ENCODE data around the gene LRRIQ4.

The LRRIQ4 gene

DNA sequence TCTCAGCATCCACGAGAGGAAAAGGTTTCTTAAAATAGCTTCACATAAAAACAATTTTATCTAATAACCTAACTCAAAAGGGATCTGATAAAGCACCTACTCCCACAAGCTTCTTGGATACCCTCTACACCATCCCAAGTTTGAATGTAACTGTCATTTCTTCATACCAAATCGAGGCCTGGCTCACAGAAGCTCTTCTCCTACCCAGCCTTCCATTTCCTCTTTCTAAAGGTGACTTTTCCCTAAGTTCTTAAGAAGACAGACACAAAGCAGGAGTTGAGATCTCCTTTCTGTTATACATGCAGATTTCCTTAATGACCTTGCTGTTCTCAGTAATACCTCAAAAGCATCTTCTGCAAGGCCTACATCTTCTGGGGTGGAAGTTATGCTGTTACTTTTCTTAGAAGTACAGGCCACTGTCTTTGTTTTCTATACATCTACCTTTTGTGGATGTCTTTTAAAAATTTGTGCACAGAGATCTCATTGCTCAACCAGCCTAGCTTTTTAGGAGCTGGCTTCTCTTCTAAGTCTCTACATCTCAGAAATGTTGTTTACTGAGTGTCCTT lies 3.4 kb upstream of the LRRIQ4 start:
- no peak for DNase-seq (ENCODE audit: low read depth)

DNA sequence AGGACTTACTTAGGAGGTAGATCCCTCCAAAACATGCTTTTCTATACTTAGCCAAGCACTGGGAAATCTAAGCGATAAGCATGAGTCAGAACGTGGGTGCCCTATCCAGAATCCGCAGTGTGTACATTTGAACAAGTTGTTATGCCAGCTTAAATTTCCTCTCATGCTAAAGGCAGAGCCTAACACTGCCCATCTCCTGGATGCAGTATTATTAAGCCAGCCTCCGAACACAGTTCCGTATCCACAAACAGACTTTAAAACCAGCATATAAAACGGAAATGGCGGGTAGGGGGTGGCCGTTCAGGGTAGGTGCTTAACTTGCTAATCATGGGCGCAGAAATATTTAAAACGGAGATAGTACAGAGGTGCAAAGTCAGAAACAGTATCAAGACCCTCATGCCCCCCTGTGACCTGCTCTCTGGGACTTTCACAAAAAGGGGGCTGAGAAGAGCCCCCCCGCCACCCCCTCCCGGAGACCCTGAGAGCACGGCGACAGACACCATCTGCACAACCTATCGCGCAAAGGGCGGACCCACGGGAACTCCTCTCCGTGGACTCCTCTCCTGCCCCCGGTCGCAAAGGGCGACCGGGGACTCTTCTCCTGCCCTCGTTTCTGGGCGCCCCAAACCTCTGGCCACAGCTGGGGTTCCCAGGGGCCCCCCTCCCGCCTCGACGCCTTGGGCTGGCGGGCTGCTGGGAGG lies 889 bp upstream of the LRRIQ4 start:
- peak; percentile 82 for DNase-seq (ENCODE audit: low read depth)

DNA sequence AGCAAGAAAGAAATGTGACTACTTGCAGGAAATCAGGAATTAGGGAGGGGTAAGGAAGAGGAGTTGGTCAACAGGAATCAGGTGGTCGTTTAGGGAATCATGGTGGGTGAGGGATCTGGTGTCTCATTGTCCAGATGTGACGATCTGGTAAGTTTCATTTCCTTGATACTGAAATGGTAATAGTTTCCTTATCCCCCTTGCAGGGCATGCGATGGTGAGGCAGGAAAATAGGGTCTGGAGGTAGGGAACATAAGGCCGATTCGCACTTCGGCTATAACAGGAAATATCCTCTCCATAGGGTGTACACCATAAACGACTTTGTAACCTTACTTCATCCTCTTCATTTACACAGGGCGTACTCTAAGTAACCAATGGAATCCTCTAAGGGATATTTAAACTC lies 608 bp downstream of the LRRIQ4 start:
- DNase-seq (ENCODE audit: low read depth): no peak

DNA sequence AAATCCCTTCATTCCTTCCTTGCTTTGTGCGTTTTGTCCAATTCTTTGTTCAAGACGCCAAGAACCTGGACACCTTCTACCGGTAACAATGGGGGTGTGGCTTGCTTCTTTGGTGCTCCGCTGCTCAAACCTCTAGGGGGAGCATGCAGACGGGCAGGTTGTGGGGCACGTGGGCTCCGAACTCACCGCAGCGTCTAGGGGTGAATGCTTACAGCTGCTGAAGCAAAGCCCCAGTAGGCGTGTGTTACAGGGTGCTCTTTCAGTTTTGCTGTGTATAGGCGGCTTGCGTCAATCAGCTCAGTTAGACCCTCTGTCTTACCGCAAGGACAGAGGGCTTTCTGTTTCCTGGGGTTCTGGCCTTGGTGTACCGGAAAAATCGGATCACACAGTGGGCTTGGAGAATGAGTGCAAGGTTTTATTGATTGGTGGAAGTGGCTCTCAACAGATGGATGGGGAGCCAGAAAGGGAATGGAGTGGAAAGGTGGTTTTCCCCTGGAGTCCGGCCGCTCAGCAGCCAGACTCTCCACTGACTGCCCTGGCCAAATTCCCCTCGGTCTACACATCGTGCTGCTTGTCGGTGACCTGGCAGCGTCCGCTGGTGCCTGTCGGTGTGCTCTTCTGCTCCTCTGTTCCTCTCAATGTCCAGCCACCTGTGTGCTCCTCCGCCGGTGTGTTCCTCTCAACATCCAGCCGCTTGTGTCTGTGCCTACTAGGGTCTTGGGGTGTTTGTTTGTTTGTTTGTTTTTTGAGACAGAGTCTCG lies 1.3 kb downstream of the LRRIQ4 start:
- peak; percentile 24 for DNase-seq (ENCODE audit: low read depth)

DNA sequence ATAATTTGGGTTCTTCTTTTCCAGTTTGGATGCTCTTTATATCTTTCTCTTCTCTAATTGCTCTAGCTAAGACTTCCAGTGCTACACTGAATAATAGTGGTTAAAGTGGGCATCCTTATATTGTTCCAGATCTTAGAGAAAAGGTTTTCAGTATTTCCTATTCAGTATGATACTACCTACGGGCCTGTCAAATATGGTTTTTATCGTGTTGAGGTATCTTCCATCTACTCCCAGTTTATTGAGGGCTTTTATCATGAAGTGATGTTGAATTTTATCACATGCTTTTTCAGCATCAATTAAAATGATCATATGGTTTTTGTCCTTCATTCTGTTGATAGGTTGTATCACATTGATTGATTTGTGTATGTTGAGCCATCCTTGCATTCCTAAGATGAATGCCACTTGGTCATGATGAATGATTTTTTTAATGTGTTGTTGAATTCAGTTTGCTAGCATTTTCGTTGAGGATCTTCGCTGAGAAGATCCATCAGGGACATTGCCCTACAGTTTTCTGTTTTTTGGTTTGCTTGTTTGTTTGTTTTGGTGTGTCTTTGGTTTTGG lies 3.0 kb downstream of the LRRIQ4 start:
- no peak for DNase-seq (ENCODE audit: low read depth)

DNA sequence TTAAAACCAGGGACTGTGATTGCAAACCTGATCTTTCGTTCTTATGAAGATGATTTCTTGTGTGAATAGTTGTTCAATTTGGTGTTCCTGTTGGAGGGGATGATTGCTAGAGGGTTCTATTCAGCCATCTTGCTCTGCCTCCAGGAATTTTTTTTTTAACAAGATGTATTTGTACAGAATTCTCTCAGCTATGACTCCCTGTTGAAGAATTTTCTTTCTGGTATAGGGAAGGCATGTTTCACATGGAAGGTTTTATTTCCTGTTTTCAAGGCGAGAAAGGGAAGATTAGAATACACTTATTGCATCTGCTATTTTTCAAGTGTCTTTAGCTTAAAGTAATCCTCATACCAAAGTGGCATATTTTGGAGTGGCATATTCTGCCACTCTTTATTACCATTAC lies 5.6 kb downstream of the LRRIQ4 start:
- peak; percentile 72 for DNase-seq (ENCODE audit: low read depth)

DNA sequence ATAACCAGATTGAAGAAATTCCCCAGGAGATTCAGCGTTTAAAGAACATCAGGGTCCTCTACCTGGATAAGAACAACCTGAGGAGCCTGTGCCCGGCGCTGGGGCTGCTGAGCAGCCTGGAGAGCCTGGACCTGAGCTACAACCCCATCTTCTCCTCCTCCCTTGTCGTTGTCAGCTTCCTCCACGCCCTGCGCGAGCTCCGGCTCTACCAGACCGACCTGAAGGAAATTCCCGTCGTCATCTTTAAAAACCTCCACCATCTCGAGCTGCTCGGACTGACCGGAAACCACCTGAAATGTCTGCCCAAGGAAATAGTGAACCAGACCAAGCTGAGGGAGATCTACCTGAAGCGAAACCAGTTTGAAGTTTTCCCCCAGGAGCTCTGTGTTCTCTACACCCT lies 9.4 kb downstream of the LRRIQ4 start:
- no peak for DNase-seq (ENCODE audit: low read depth)

DNA sequence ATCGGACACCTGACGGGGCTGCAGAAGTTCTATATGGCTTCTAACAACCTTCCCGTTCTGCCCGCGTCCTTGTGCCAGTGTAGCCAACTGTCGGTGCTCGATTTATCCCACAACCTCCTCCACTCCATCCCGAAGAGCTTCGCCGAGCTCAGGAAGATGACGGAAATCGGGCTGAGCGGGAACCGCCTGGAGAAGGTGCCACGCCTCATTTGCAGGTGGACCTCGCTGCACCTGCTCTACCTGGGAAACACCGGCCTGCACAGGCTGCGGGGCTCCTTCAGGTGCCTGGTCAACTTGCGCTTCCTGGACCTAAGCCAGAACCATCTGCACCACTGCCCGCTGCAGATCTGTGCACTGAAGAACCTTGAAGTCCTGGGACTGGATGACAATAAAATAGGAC lies 9.9 kb downstream of the LRRIQ4 start:
- no peak for DNase-seq (ENCODE audit: low read depth)

DNA sequence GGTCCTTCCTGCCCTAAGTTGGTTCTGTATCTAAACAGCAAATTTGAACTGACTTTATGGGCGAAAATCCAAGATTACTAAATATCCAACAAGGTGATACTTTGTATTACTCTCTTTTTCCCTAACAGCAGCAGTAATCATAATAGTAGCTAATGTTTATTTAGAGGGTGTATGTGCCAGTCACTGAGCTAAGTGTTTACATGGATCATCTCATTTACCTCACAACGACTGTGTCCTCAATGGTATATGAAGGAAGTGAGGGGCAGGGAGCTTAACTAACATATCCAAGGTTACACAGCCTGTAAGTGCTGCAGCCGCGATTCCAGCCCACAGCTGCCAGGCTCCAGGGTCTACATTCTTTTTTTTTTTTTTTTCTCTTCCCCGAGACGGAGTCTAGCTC lies 10.3 kb downstream of the LRRIQ4 start:
- no peak for DNase-seq (ENCODE audit: low read depth)

DNA sequence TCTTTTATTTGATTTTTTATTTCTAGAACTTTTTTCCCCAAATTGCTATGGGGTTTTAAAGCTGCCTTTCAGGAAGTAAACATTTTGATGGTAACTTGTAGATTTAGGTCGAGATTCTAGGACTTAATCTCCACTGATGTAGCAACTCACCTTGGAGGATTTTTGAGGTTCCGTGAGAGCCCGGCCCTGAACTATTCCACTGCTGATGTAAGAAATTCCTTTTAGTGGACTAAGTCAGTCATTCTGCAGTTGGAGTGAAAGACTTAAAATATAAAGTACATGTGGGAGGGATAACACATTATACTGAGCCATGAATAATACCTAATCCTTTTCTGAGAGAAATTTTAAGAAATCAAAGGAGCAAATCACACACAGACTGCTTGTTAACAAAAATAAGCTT lies 12.6 kb downstream of the LRRIQ4 start:
- peak; percentile 73 for DNase-seq (ENCODE audit: low read depth)

DNA sequence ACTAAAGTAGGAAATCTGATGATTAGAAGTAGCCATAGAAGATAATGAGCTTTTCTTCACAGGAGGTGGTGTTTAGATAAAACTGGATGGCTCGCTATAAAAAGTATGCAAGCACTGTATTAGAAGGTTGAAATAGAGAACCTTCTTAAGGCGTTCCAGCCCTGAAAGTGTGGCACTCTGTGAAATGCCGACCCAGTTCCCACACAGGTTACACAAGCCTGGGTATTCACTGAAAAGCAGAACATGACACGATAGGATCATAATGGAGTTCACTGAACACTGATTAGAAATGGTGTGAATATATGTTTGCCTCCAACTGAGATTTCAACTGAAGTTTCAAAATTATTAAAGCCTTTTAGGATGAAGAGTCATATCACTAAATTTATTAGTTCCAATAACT lies 15.0 kb downstream of the LRRIQ4 start:
- no peak for DNase-seq (ENCODE audit: low read depth)

DNA sequence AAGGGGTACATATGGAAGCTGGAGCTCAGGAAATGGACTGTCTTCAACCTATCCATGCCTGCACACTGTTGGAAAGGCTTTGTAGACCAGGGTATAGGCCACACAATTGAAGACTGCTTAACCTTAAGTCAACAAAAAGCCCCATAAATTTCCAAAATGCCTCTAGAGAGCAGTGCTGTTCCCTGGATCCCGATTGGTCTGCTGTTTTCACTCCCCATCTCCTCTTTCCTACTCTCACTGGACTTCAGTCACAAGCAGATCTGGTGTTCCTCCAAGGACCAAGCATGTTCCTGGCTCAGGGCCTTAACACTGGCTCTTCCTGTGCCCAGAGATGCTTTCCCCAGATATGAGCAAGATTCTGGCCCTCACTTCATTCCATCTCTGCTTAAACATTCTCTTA lies 22.9 kb downstream of the LRRIQ4 start:
- DNase-seq (ENCODE audit: low read depth): no peak

DNA sequence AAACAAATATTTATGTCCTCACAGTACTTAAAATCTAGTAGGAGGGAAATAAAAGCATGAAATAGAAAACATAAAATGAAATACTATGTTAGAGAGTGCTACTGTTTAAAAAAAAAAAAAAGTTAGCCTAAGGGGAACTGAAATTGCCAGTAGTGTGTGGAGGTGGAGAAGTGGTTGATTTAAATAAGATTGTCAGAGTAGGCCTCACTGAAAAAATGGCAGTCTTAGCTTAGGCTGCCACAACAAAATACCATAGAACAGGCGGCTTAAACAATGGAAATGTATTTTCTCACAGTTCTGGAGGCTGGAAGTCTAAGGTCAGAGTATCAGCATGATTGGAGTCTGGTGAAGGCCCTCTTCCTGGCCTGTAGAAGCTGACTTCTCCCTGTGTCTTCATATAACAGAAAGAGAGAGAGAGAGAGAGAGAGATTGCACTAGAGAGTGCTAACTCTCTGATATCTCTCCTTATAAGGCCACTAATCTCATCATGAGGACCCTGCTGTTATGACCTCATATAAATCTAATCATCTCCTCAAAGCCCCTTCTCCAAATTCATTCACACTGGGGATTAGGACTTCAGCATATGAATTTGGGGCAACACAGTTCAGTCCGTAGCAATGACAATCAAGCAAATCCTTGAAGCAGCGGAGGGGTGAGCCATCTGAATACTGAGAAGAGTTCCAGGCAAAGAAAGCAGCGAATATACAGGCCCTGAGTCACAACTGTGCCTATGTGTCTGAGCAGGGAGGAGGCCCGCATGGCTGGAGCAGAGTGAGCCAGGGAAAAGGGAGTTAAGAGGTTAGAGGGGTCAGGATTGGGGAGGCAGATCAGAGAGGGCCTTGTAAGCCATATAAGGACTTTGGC lies 23.6 kb downstream of the LRRIQ4 start:
- DNase-seq (ENCODE audit: low read depth): peak; percentile 66

DNA sequence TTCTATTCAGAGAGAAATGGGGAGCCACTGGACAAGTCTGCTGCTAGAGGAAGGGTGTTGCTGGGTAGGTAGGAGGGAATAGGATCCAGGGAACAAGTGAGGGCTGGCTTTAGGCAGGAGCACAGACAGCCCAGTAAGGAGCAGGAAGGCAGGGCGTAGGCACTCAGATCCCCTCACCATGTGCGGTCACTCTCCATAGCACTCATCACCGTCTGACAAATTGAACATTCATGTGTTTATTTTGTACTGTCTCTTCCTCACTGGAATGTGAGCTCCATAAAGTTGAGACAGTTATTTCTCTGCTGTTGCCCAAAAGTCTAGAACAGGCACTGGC lies 24.2 kb downstream of the LRRIQ4 start:
- DNase-seq (ENCODE audit: low read depth): no peak

DNA sequence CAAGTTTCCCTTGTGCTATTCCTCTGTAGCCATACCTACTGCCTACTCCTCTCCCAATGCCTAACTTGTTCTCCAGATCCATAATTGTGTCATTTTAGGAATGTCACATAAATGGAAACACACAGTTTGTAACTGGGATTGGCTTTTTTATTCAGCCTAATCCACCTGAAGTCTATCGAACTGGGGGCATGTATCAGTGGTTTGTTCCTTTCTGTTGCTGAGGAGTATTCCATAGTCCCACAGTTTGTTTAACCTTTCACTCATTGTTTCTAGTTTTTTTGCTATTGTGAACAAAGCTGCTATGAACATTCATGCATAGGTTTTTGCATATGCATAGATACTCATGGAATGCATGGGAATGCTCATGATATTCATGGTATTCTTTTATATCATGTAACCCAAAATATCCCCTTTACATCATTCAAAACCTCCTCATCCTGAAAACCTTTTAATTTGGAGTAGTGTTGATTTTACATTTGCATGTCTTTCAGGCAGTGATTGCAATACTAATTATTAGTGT lies 25.9 kb downstream of the LRRIQ4 start:
- no peak for DNase-seq (ENCODE audit: low read depth)

DNA sequence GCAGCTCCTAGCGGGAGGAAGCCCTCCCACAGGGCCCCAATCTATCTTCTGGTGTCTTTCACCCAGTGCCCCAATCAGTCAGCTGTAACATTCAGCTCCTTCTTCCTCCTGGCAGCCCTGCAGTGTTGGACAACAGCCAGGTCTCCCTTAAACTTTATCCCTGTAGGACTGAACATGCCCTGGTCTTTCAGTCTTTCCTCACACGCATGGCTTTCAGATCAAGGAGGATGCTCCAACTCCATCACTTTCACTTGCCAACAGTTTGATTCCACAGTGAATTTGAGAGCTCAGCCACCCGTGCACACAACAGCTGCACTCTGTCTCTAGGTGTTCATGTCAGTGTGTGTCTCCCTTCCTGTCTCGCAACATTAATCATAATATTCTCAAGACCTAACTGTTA lies 28.5 kb downstream of the LRRIQ4 start:
- no peak for DNase-seq (ENCODE audit: low read depth)

DNA sequence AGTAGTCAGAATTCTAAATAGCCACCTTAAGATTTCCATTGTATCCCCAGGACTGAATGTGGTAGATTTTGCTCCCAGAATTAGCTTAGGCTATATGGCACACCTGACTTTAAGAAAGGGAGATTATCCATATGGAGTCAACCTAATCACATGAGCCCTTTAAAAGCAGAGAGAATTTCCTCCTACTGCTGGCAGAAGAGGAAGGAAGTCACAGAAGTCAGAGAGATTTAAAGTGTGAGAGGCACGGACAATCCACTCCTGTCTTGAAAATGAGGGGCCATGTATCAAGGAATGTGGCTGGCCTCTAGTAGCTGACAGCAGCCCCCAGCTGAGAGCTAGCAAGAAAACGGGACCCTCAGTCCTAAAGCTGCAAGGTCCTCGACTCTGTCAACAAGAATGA lies 30.3 kb downstream of the LRRIQ4 start:
- DNase-seq (ENCODE audit: low read depth): no peak

DNA sequence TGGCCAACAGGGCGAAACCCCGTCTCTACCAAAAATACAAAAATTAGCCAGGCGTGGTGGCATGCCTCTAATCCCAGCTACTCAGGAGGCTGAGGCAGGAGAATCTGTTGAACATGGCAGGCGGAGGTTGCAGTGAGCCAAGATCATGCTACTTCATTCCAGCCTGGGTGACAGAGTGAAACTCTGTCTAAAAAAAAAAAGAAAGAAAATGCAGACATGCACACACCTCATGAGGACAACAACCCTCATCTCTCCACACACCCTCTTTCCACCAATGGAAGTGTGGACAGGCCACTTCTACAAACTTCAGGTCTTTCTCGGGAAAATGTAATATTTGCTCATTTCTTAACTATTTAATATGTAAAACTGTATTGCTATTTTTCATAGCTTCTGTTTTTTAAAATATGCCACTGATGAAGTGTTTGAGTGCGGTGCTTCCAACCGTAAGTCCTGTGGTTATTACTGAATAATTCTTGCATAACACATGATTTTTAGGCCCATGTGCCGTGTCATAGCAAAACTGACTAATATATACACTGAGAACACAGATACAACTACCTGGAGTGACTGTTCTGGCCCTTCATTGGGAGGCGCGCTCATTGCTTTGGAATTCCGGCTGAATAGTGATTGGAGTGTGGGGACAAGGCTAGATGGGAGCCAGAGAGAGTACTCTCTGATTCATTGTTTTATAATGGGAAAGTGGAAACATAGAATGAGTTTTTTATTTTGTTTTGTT lies 34.0 kb downstream of the LRRIQ4 start:
- DNase-seq (ENCODE audit: low read depth): peak; percentile 70

DNA sequence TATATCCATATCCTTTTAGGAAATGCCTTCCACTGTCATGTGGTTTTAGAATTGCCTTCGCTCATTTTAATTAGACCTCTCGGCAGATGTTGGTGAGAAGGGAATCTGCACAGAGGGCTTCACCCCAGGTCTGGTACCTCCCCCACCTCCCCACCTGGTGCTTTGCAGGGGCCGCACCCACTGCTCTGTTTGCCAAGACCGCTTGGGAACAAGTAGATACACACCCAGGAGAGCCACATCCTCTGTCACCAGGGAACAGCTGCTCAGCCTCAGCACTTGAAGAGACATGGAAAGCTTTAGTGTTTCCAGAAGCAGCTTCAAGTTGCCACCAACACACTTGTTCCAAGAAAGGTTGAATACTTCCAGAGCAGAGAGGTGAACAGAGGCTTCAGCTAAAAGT lies 35.2 kb downstream of the LRRIQ4 start:
- DNase-seq (ENCODE audit: low read depth): no peak

DNA sequence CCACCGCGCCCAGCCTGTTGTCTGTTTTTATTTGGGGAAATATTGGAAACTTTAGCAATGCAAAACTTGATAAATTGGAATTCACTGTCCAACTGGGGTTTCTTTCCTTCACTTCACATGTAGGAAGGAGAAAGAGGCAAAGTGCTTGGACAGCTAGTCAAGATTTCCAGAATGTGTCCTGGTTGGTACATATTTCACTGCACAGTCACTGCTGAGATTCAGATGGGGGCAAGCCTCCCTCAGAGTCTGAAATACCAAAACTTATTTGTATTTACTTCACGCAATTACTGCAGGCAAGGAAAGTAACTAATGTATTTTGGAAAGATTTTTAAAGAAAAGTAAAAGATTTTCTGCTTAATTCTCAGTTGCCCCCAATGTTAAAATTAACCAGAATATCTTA lies 36.1 kb downstream of the LRRIQ4 start:
- DNase-seq (ENCODE audit: low read depth): no peak

DNA sequence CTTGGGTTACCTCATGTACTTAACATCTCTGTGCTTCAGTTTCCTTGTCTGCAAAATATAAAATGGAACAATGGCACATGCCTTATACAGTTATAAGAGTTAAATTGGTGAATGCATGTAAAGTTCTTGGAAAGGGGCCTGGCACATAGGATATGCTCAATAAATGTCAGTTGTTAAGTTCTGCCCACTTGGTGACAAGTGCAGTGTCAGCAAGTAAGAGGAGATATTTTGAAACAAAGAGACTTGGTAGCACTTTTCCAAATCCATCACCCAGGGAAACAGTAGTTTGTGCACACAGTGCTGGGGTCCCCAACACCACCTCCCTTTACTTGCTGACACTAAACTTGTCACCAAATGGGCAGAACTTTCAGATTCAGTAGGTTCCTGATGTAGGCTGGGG lies 37.9 kb downstream of the LRRIQ4 start:
- DNase-seq (ENCODE audit: low read depth): no peak
